NOMO-1 treated with DMSO at 0.1 percent for 48 hours (cell line): ENCODE measurements around the gene CEP78.

ENCODE experiments used
- DNase-seq: peaks from one replicate; lab custom pipeline; 2025; ENCODE audit not compliant: unreplicated experiment; lab: John Stamatoyannopoulos, UW

Gene CEP78

GRCh38 chr9:78306222-78307076 lies 70.6 kb downstream of the CEP78 start:
- DNase-seq = no peak

GRCh38 chr9:78307360-78307759 lies 71.5 kb downstream of the CEP78 start:
- no peak for DNase-seq

- no peak for DNase-seq
Observed at GRCh38 chr9:78309066-78309465, 73.2 kb downstream of the CEP78 start.

DNA sequence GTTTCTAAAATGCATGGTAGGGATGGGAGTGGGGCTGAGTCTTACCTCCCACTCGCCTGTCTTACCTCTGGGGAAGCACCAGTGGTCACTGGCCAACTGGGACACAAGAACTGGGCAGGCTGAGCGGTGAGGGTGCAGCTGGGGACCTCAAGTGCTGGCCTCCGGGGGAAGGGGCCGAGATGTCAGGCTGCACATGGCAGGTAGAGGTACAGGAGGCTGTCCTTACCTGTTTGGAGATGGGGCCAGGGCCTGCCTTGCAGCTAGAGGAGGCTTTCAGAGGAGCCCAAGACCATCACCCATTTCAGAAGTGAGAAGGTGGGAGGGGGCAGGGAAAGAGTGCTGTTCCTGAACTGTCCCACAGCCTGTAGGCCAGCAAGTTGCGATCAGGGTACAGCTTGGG lies 75.2 kb downstream of the CEP78 start:
- DNase-seq = no peak

DNA sequence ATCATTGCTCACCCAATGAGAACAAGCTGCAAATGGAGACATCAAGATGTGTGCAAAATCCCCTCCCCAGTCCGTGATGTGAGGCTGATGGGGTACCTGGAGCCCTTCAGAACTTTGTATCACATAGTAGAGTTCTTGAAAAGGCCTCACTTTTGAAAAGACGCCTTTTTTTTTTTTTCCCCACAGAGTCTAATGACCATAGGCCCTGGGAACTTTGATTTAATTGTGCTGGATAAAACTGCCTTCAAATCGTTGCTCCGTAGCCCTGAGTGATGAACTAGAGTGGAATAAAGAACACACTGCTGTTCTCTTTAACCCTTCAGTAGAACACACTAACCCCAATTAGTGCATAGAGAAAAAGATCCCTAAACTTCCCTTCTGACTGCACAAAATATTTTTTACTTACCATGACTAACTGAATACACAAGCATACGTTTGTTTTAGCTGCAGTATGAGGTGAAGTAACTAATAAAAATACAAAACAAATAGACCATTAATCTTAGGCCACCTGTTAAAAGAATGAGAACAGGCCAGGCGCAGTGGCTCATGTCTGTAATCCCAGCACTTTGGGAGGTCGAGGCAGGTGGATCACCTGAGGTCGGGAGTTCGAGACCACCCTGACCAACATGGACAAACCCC lies 76.1 kb downstream of the CEP78 start:
- no peak for DNase-seq

DNA sequence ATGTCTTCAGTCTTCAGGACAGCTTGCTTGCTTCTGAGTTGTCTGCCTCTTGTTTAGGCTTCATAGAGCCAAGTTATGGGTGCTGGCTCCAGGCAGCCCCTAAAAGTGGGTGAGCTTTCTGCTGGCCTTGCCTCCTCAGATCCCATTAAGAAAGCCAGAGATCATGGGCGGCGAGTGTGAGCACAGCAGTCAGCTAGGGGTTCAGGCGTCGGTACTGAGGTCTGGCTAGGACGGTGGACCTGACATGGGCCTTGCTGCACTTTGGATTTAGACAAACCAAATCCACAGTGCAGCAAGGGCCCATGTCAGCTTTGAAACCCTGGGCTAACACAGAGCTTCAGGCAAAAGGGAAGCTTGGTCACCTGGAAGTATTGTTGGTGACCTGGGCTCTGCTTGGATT lies 78.7 kb downstream of the CEP78 start:
- no peak for DNase-seq

- no peak for DNase-seq
Observed at GRCh38 chr9:78314953-78315870, 79.3 kb downstream of the CEP78 start.

- no peak for DNase-seq
Observed at GRCh38 chr9:78316166-78316892, 80.5 kb downstream of the CEP78 start.

- DNase-seq = no peak
Observed at GRCh38 chr9:78319197-78320029, 83.5 kb downstream of the CEP78 start.

DNA sequence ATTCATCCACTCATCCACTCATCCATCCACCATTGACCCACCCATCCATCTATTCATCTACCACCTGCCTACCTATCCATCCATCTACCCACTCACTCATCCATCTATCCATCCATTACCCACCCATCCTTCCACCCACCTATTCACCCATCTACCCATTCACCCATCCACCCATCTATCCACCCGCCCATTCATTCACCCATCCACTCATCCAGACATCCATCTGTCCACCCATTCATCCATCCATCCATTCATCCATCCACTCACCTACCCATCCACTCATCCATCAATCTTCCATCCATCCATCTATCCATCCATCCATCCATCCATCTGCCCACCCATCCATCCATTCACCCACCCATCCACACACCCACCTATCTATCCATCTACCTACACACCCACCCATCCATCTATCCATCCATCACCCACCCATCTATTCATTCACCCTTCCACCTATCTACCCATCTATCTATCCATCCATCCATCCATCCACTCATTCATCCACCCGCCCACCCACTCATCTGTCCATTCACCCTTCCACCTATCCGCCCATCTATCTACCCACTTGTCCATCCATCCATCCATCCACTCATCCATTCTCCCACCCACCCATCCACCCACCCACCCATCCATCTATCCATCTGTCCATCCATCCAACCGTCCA lies 84.3 kb downstream of the CEP78 start:
- DNase-seq = no peak

DNA sequence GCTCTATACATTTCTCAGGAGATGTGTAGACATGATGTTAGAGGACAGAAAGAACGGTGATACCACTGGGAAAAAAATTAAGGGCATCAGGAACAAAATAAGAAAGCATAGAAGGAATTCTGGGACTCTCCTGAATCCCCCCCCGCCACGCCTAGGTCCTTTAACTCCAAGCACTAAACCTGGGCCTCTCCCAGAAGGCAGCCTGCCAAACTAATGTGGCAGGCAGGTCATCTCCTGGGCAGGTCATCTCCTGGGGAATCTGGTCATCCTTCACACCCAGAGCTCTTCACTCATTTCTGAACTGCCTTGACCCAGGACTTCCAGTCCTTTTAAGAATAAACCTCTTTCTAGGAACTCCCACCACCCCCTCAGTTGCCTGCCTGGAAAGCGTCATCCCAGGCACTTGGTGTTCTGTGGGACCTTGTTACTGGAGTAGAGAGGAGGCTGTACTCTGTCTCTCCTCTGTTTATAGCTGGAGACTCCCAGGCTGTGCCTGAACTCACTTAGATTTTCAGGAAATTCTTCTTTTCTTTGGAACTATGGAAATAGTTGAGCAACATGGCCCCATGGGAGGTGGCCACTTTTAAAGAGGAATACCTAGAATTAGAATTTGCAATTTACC lies 85.1 kb downstream of the CEP78 start:
- DNase-seq = no peak

- DNase-seq = no peak
Observed at GRCh38 chr9:78321505-78321904, 85.6 kb downstream of the CEP78 start.

GRCh38 chr9:78324068-78324650 lies 88.3 kb downstream of the CEP78 start:
- DNase-seq = no peak

GRCh38 chr9:78324682-78325081 lies 88.8 kb downstream of the CEP78 start:
- no peak for DNase-seq

GRCh38 chr9:78325343-78325742 lies 89.5 kb downstream of the CEP78 start:
- DNase-seq = no peak

DNA sequence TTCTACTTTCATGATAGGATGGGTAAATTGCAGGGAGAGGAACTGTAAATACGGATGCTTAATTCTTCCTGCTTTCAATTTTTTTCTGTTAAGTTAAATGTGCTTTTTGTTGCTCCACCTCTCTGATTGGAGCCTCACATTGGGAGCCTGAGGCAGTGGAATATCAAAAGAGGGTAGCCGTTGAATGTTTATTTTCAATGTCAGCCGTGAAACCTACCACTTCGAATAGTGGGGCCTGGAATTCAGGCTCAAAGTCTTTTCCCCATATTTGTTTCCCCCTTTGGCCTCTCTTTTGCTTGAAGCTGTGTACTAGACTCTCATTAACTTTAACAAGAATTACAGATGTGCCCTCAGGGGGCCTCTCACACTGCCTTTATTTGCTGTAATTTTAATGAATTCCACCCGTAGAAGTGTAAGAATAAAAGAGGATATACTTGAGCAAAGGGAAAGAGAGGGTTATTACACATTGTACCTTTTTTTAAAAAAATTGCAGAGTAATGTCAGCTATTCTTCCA lies 90.0 kb downstream of the CEP78 start:
- no peak for DNase-seq

GRCh38 chr9:78326564-78326963 lies 90.7 kb downstream of the CEP78 start:
- DNase-seq = no peak
